ENCODE results near the gene NPTXR. TPM values are rescaled to one million over a fixed set of nuclear protein-coding genes. Genes with fewer than 3 reads are reported as not detected.

NPTXR gene
- total and polyA plus RNA-seq, 2 donors (not counting 3 experiments of a cell fraction or from before 2014, with no cell fraction given), result 0.37 to 0.73 TPM

- Histone ChIP-seq H2AFZ (ENCODE audit: low read depth, low read length) (no peak overlapping the region), H3K27ac (ENCODE audit: insufficient read depth, low read depth, low read length) (no peak overlapping the region), H3K9me1 (replicated peaks; ENCODE audit: control insufficient read depth, extremely low read depth, insufficient read depth, low read length) (no peaks in the 10 kb centered on the region), H3K27me3 (ENCODE audit: control insufficient read depth in 2 of 2, insufficient read depth in 2 of 2, low read length in 2 of 2) (no peaks in the 10 kb centered on the region), H3K9ac (replicated peaks; ENCODE audit: extremely low read depth, insufficient read depth, low read length) (no peak overlapping the region), H3K4me3 (replicated peaks in 1 of 3; ENCODE audit: insufficient read depth in 1 of 3, low read depth in 1 of 3, low read length in 3 of 3) (no peak overlapping the region), H4K20me1 (replicated peaks; ENCODE audit: control insufficient read depth, extremely low read depth, insufficient read depth, low read length) (no peaks in the 10 kb centered on the region), H3K79me2 (ENCODE audit: control insufficient read depth, insufficient read depth, low read length) (no peaks in the 10 kb centered on the region), H3K4me1 (ENCODE audit: control insufficient read depth, extremely low read depth, insufficient read depth, low read length) (no peaks in the 10 kb centered on the region), H3K36me3 (ENCODE audit: control insufficient read depth in 2 of 2, extremely low read depth in 1 of 2, insufficient read depth in 2 of 2, low read length in 2 of 2) (no peaks in the 10 kb centered on the region), H3K9me3 (replicated peaks; ENCODE audit: control insufficient read depth, insufficient read depth, low read length) (no peaks in the 10 kb centered on the region), H3K4me2 (ENCODE audit: insufficient read depth, low read length) (no peak overlapping the region)
- FAIRE-seq (no peak), DNase-seq (ENCODE audit: low read depth, low spot score) (no peak)
- TF ChIP-seq FOS (IDR thresholded peaks at IDR 0.05; ENCODE audit: borderline replicate concordance, insufficient read depth, low read length) (no peak), MAX (IDR thresholded peaks at IDR 0.05; ENCODE audit: insufficient read depth, insufficient read length) (no peak), MYC (IDR thresholded peaks at IDR 0.05; ENCODE audit: low read depth, low read length) (no peak), POLR2AphosphoS5 (IDR thresholded peaks at IDR 0.05; ENCODE audit: insufficient read depth, low read depth, low read length) (no peak), EZH2 (IDR thresholded peaks at IDR 0.05; ENCODE audit: borderline replicate concordance, low read depth, low read length, severe bottlenecking) (no peak), JUN (IDR thresholded peaks at IDR 0.05; ENCODE audit: borderline replicate concordance, insufficient read depth, insufficient read length, low read depth) (no peak), GATA2 (IDR thresholded peaks at IDR 0.05; ENCODE audit: insufficient read depth, insufficient read length, low read depth, low read length) (no peak), CTCF (IDR thresholded peaks at IDR 0.05; ENCODE audit: extremely low read depth in 1 of 2, insufficient read depth in 1 of 2, low read depth in 1 of 2, low read length in 2 of 2) (no peak)
- BruUV-seq (replicated peaks), result no TSS peak
- dilution Hi-C loops (cut with MboI; ENCODE audit: extremely low pct_ligation_motif_present, low sequenced_read_pairs), result no loop called here
- intact Hi-C loops (cut with micrococcal nuclease), result no loop called here
- CTCF ChIA-PET, result interaction anchor here (1.4 kb wide), 1 partner anchor 63 kb away, joined by 5 read pairs; no protein-coding TSS in a partner anchor
- POLR2A ChIA-PET, result no interaction called here
Measured at GRCh38 chr22:38831166-38831945, 12.5 kb downstream of the NPTXR start.
